ENCODE data around the gene PHAX.

DNA sequence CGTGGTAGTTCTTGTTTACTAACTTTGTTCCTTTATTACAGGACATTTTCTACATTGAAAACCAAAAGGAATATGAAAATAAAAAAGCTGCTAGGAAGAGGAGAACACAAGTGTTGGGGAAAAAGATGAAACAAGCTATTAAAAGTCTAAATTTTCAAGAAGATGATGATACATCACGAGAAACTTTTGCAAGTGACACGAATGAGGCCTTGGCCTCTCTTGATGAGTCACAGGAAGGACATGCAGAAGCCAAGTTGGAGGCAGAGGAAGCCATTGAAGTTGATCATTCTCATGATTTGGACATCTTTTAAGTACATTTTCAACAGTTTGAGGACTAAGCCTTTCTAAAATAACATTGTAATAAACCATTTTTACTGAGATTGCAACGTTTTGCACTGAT, 23.8 kb downstream of the PHAX start:
- TF ChIP-seq, protein P1, sequence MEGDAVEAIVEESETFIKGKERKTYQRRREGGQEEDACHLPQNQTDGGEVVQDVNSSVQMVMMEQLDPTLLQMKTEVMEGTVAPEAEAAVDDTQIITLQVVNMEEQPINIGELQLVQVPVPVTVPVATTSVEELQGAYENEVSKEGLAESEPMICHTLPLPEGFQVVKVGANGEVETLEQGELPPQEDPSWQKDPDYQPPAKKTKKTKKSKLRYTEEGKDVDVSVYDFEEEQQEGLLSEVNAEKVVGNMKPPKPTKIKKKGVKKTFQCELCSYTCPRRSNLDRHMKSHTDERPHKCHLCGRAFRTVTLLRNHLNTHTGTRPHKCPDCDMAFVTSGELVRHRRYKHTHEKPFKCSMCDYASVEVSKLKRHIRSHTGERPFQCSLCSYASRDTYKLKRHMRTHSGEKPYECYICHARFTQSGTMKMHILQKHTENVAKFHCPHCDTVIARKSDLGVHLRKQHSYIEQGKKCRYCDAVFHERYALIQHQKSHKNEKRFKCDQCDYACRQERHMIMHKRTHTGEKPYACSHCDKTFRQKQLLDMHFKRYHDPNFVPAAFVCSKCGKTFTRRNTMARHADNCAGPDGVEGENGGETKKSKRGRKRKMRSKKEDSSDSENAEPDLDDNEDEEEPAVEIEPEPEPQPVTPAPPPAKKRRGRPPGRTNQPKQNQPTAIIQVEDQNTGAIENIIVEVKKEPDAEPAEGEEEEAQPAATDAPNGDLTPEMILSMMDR (IDR thresholded peaks at IDR 0.05): no peak
- no peak for TF ChIP-seq ZFX (IDR thresholded peaks at IDR 0.05; ENCODE audit: borderline replicate concordance)
